Caki2 (cell line): ENCODE measurements around the gene ZBTB45. TPM values are rescaled to one million over a fixed set of nuclear protein-coding genes. Genes with fewer than 3 reads are reported as not detected.
A peak's percentile ranks its signal among the peaks of the same experiment; 100 is the strongest.
"Not testable (repeated sequence)": the region's sequence is repeated elsewhere in the genome, so short reads cannot be mapped to it uniquely, and the experiment has no call there.

Experiments used
- DNase-seq: peaks from one replicate; pipeline ENCODE4 v3.0.0-alpha.2; 2015; ENCODE audit warnings: low read depth
- in situ Hi-C: cut with HindIII; loops from 2 replicates; pipeline ENCODE4 v1.10.0; 2016; ENCODE audit warnings: low sequenced_read_pairs, low pct_unique_long_range_greater_than_20kb, mixed read lengths
- total RNA-seq: library from RNA; depleted of rRNA; stranded (reverse); fragments of >200 nt; shearing (Covaris generic); gene quantifications from 2 replicates; pipeline ENCODE4 v1.2.3, GENCODE V29; 2014; ENCODE audit warnings: low replicate concordance

ZBTB45 gene
- total RNA-seq, 1 experiment from 2014 or later = 8.9 TPM

- in situ Hi-C loops = no loop called here
- DNase-seq = no peak
These were observed 3.3 kb downstream of the ZBTB45 start for GRCh38 chr19:58516246-58516836.

DNA sequence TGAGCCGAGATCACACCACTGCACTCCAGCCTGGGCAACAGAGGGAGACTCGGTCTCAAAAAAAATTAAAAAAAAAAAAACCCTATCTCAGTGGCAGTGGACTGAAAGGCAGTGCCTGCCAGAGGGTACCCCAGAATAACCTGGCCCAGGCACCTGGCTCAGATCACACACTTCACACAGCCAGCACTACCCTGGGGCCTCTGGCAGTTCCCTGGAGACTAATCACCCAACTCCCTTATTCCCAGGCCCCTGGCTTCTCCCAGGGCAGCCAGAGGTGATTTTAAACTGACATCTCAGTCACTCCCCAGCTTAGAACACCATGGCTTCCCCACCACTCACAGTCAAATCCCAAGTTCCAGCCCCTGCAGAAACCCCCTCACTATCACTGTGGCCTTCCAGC is 4.4 kb downstream of the ZBTB45 start:
- DNase-seq = no peak
- in situ Hi-C loops = no loop called here

DNA sequence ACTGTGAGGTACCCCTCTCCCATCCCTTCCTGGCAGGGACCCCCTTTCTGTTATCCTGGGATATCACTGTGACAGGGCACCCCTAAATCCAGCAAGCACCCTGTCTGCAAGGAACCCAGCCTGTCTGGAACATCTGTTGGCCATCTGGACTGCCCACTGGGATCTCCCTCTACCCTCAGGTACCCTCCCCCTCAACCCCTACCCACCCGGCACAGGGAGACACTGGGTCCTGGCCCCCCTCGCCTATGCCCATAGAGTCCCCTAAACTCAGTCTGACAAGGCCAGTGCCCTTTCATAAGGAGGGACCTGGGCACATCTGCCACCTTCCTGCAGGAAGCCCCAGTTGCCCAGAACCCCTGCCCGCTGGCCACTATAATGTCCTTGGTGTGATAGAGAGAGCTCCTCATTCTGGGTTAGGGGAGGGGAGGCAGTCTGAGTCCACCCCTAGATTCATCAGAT is 5.0 kb downstream of the ZBTB45 start:
- no peak for DNase-seq
- in situ Hi-C loops = no loop called here

DNA sequence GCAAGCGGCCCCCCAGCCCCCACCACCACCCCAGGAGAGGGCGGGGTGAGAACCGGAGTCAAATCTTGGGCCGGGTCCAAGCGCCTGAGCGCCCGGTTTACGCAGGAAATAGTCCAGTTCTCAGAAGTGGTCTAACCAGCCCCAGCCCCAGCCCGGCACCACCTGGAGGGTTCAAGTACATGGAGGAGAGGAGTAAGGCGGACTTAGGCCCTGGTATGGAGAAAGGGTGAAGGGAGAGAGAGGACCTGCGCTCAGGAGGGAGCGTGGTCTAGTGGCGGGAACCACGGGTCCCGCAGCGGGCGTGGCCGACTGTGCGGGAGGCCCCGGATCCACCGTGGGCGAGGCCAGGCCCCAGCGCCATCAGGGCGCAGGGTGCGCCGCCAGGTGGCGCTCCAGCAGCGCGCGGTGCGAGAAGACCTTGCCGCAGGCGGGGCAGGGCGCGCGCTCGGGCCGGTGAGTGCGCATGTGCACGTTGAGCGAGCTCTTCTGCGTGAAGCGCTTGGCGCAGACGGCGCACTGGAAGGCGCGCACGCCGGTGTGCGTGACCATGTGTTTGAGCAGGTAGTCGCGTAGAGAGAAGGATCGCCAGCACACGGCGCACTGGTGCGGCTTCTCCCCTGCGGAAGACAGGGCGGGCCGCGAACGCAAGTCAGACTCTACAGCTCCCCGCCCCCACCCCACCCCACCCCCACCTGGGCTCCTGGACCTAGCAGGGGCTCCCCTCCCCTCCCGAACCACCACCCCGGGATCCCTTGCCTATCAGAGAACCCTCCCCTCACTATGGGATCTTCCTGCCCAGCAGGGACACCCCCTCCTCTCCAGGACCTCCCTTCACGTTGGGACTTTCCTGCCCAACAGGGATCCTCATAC is 5.7 kb downstream of the ZBTB45 start:
- peak; percentile 79 for DNase-seq

DNA sequence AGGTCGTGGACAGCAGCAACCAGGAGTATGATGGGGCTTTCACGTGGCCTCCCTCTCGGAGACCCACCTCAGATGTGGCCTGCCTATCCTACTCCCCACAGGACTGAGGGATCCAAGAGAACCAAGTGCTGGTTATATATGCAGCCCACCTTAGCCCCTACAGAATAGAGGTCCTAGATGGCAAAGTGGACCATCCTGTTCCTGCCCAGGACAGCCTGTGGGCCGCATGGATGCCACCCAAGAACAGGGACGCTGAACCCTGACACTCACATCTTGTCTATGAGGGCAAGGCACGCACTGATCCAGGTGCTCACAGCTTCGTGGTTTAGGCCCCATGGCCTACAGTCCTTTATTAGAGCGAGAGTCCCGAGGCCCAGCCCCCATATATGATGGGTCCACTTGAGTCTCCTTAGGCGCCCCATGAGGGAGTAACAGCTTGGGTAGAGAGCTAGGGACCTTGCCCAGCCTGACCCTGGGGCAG is 6.4 kb downstream of the ZBTB45 start:
- no peak for DNase-seq
- in situ Hi-C loops = no loop called here

More for the DNA sequence above, 5.7 kb downstream of the ZBTB45 start:
- in situ Hi-C loops = no loop called here

DNA sequence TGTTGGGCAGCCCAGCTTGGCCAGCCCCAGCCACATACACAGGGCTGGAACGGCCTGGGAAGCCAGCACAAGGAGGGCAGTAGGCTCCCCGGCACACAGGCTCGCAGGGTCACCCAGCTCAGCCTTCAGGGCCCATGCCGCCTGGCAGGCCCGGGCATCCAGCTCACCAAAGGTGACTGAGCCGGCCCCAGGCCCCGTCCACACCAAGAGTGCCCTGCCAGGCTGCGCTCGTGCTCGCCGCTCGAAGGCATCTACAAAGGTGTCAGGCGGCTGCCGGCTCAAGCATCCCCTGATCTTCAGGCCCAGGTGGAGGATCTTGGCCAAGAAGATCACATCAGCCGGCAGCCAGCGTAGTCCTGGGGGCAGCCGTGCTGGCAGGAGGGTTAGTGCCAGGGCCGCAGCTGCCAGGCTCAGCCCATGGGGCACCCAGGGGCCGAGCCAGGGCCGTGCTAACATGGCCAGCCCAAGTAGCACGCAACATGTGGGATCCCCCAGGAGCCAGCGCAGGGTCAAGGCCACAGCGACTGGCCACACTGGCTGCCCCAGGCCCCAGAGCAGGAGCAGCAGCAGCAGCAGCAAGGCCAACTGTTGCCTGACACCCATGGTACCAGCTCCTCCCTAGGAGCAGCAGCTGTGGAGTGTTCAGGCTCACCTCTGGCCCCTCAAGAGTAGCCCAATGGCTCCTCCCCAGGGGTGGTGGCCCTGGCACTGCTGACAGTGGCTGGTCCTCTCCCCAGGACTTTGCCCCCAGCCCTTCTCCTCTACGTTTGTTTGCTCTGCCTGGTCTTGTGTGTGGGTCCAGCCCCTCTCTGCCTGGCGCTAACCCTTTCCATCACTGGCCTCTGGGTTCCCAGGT is 8.0 kb downstream of the ZBTB45 start, which contains the start of gene SLC27A5:
SLC27A5 (minus strand) TSS at position 640 of the 856 bp plus-strand sequence; CDS start at position 603, 37 bp downstream.
- in situ Hi-C loops = no loop called here
- no peak for DNase-seq

DNA sequence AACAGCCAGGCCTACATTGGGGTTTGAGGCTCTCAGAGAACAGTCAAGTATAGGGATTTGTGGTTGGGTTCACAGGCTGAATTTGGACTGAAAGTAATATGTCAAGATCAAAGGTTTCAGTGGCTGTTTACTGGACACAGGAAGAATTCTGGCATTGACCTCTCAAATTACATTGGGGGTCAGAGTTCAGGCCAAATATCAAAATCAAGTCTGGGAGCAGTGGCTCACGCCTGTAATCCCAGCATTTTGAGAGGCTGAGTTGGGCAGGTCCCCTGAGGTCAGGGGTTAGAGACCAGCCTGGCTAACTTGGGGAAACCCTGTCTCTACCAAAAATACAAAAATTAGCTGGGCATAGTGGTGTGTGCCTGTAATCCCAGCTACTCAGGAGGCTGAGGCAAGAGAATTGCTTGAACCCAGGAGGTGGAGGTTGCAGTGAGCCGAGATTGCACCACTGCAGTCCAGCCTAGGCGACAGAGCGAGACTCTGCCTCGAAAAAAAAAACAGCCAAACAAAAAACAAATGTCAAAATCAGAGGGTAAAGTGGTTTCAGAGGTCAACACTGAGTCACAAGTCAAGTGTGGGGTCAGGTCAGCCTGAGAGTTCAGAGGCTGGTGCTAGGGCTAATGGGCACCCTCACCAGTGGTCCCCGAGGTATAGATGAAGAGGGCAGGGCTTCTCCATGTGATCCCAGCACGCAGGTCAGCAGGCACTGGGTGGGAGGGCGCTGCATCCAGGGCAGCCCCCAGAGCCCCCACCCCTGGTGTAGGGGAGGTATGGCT is 9.3 kb downstream of the ZBTB45 start:
- DNase-seq = no peak
- in situ Hi-C loops = no loop called here

DNA sequence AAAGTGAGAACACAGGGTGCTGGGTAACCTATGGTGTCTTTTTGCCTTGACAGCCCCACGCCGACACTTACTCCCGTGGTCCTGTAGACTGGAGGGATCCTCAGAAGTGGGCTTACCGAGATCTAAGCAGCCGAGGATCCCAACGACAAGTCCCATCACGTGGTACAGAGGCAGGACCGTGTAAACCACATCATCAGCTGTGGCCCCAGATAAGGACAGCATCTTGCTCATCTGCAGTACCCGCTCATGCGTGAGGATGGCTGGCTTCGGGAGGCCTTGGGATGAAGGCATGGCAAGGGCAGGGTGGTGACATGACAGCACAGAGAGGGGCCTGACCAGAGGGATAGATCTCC is 9.9 kb downstream of the ZBTB45 start:
- no peak for DNase-seq
- in situ Hi-C loops = no loop called here

GRCh38 chr19:58507602-58508223 is 11.9 kb downstream of the ZBTB45 start:
- in situ Hi-C loops, DNase-seq: not testable (repeated sequence)

DNA sequence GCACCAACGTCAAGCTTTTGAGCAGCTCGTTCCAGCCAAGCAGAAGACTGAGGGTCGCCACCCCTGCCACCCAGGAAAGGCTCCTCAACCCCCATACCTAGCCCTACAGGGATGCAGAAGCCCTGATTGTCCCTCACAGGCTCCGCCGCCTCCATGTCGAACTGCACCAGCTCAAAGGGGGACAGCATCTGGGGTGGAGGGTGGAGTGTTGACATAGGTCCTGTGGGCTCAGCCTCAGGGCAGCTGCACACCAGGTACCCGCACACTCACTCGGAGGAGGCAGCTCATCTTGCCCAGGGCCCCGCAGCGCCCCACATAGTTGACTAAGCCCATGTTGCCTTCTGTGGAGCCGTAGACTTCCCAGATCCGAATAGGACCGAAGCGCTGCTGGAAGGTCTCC is 19.4 kb downstream of the ZBTB45 start:
- in situ Hi-C loops = no loop called here
- no peak for DNase-seq

DNA sequence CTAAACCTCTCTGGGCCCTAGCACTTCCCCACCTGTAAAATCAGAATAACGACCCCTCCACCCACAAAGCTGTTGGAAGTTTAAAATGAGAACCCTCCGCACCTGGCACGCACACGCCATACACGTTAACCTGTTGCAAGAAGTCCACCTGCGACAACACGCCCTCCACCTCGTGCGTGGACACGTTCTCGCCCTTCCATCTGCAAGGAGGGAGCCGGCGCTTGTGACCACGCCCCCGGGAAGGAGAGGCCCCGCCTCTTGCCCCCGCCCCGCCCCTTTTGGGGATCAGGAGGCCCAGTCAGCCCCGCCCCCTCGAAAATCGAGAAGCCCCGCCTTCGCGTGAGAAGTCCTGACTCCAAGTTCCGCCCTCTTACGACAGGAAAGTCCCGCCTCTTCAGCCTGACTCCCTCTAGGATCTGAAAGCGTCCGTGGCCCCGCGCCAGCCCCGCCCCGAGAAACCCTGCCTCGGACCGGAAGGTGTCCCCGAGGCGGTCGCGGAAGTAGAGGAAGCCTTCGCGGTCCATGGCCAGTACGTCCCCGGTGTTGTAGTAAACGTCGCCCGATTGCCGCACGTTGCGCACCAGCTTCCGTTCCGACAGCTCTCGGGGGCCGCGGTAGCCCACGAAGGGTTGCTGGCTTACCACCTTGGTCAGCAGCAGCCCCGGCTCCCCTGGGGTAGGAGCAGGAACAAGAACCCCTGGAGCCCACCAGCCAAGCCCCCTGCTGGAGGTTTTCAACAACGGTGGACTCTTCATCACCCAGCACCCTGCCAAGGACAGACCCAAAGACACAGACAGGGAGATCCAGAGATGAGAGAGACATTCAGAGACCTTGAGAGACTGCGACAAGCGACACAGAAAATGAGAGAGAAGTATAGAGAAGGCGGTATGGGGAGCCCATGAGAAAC is 20.3 kb downstream of the ZBTB45 start:
- in situ Hi-C loops = no loop called here
- peak; percentile 98 for DNase-seq

- in situ Hi-C loops = no loop called here
- DNase-seq = no peak
These were observed 21.1 kb downstream of the ZBTB45 start for GRCh38 chr19:58498316-58499020.

- in situ Hi-C loops = no loop called here
- no peak for DNase-seq
These were observed 21.9 kb downstream of the ZBTB45 start for GRCh38 chr19:58497634-58498170.

DNA sequence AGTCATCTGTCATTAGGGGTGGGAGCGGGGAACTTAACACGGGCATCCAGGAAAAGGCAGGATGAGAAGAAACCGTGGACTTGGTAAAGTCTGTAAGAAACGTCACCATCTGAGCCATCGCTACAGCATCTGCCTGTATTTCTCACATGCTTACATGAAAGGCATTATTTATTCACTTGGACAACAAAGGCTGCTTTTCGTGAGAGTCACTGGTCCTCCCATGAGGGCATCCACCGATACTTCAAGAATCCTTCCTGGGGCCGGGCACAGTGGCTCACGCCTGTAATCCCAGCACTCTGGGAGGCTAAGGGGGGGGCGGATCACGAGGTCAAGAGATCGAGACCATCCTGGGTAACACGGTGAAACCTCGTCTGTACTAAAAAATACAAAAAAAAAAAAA is 27.3 kb downstream of the ZBTB45 start:
- DNase-seq = no peak
- in situ Hi-C loops = no loop called here

DNA sequence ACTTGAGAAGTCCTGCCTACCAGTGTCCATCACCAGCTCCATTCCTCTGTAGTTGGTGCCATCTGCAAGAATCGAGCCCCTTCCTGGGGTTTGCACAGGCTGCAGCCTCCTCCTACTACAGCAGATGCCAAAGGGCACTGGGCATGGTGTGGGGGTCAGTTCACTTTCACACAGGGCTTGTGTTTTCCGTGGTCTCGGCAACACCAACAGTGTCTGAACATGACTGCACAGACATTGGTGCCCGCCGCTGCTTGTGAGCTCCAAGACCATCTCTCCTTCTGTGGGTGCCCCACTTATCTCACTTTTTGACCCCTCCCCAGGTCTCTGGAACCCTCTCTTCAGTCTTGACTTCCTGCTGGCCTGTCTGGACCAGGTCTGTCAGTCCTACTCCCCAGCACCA is 28.2 kb downstream of the ZBTB45 start:
- in situ Hi-C loops = no loop called here
- no peak for DNase-seq

DNA sequence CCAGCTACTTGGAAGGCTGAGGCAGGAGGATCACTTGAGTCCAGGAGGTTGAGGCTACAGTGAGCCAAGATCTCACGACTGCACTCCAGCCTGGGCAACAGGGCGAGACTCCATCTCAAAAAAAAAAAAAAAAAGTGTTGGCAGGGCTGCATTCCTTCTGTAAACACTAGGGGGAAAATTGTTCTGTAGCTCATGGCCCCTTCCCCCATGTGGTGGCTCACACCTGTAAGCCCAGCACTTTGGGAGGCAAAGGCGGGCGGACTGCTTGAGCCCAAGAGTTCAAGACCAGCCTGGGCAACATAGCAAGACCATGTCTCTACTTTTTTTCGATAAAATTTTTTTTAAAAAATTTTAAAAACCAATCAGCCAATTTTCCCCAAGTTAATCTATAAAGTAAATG is 35.3 kb downstream of the ZBTB45 start:
- DNase-seq, in situ Hi-C loops: not testable (repeated sequence)
